ENCODE data around the gene FAN1.
"Not testable (repeated sequence)": the region's sequence is repeated elsewhere in the genome, so short reads cannot be mapped to it uniquely, and the experiment has no call there.

The FAN1 gene

DNA sequence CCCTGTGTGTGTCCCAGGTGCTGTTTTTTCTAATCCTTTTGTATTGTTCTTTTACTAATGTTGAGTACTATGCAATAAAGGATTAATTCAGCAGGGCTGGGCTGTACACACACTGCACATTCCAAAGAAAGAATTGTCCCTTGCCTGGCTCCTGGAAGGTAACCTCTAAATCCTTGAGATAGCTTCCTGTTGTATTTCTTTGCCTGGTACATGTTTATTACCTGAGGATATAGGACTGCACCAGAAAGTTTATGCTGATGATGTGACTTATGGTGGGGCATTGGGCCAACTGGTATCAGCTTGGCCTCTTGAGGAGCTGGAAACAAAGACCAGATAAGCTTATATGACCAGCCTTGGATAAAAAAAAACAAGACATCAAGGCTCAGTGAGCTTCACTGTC, 26.6 kb upstream of the FAN1 start:
- no peaks in the 10 kb centered on the region for H3K4me1 ChIP-seq
- DNase-seq = no peak
- no peaks in the 10 kb centered on the region for H3K36me3 ChIP-seq
- H3K4me3 ChIP-seq (ENCODE audit: low read depth, low read length) = no peak overlapping the region
- TF ChIP-seq, protein P1, sequence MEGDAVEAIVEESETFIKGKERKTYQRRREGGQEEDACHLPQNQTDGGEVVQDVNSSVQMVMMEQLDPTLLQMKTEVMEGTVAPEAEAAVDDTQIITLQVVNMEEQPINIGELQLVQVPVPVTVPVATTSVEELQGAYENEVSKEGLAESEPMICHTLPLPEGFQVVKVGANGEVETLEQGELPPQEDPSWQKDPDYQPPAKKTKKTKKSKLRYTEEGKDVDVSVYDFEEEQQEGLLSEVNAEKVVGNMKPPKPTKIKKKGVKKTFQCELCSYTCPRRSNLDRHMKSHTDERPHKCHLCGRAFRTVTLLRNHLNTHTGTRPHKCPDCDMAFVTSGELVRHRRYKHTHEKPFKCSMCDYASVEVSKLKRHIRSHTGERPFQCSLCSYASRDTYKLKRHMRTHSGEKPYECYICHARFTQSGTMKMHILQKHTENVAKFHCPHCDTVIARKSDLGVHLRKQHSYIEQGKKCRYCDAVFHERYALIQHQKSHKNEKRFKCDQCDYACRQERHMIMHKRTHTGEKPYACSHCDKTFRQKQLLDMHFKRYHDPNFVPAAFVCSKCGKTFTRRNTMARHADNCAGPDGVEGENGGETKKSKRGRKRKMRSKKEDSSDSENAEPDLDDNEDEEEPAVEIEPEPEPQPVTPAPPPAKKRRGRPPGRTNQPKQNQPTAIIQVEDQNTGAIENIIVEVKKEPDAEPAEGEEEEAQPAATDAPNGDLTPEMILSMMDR (IDR thresholded peaks at IDR 0.05; ENCODE audit: low read depth, low read length) = no peak
- H3K9me3 ChIP-seq = no peaks in the 10 kb centered on the region
- H3K27me3 ChIP-seq = no peaks in the 10 kb centered on the region

DNA sequence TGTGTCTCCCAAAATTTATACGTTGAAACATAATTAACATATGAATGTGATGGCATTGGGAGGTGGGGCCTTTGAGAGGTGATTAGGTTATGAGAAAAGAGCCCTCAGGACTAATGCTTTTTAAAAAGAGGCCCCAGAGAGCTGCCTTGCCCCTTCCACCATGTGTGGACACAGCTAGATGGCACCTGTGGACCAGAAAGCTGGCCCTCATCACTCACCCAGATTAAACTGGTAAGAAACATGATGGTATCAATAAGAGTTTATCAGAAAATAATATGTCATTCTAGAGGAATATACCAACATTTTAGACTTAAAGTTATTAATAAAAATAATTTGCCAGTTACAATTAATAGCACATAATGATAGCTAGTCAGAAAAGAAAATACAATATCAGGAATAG, 25.2 kb upstream of the FAN1 start:
- Histone ChIP-seq H3K9me3 (no peaks in the 10 kb centered on the region), H3K36me3 (no peaks in the 10 kb centered on the region), H3K4me3 (ENCODE audit: low read depth, low read length) (no peak overlapping the region), H3K4me1 (no peaks in the 10 kb centered on the region), H3K27me3 (no peaks in the 10 kb centered on the region)
- DNase-seq = no peak
- TF ChIP-seq, protein P1 (IDR thresholded peaks at IDR 0.05; ENCODE audit: low read depth, low read length) = no peak

DNA sequence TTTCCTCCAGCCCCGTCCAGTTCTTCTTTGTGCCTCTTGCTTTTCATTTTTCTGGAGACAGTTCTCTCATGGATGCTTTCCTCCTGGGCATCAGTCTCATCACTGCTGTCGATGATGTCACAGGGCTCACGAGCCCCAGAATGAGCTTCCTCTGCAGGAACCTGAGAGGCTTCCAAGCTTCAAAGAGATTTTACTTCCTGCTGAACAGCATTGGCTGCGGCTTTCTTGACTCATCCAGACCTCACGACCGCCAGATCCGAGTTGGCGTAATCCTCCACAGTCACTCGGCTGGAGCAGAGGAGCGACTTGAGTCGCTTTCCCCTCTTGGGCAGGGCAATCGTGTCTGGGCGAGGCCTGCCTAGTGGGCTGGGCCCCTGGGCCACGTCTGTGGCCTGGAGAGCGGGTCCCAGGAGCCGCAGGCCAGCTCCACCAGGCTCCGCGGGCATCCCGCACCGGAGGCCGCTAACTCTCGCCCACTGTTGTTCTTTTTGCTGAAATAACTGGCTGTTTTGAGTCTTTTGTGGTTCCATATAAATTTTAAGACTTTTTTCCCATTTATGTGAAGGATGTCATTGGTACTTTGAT, 20.8 kb upstream of the FAN1 start:
- DNase-seq = no peak
- H3K4me3 ChIP-seq (ENCODE audit: low read depth, low read length) = no peak overlapping the region
- no peaks in the 10 kb centered on the region for H3K27me3 ChIP-seq
- TF ChIP-seq, protein P1 (IDR thresholded peaks at IDR 0.05; ENCODE audit: low read depth, low read length) = no peak
- H3K36me3 ChIP-seq = no peaks in the 10 kb centered on the region
- H3K9me3 ChIP-seq = no peaks in the 10 kb centered on the region
- H3K4me1 ChIP-seq = no peaks in the 10 kb centered on the region

DNA sequence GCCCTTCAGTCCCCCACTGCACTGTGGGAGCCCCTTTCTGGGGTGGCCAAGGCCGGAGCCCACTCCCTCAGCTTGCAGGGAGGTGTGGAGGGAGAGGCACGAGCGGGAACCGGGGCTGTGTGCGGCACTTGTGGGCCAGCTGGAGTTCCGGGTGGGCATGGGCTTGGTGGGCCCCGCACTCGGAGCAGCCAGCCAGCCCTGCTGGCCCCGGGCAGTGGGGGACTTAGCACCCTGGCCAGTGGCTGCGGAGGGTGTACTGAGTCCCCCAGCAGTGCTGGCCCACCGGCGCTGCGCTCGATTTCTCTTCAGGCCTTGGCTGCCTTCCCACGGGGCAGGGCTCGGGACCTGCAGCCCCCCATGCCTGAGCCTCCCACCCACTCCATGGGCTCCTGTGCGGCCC, 20.0 kb upstream of the FAN1 start:
- H3K4me3 ChIP-seq (ENCODE audit: low read depth, low read length); H3K36me3 ChIP-seq; DNase-seq; H3K27me3 ChIP-seq; H3K4me1 ChIP-seq; H3K9me3 ChIP-seq: not testable (repeated sequence)

DNA sequence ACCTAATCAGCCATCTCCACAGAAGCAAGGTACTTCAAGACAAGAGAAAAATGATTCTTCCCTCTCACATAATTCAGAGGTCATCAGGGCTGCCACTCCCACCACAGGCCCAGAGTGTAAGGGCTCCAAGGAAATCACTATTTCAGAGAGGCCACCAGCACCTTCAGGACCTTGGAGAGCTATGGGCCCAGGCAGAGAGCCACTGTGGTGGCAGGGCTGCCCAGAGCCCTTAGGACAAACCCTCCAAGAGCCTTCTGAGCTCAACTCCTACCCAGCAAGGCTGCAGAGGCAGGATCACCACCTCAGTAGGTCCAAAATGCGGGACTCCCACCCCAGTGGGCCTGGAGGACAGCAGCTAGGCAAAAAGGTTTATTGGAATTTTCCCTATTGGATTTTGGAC, 17.9 kb upstream of the FAN1 start:
- TF ChIP-seq, protein P1 (IDR thresholded peaks at IDR 0.05; ENCODE audit: low read depth, low read length) = no peak

DNA sequence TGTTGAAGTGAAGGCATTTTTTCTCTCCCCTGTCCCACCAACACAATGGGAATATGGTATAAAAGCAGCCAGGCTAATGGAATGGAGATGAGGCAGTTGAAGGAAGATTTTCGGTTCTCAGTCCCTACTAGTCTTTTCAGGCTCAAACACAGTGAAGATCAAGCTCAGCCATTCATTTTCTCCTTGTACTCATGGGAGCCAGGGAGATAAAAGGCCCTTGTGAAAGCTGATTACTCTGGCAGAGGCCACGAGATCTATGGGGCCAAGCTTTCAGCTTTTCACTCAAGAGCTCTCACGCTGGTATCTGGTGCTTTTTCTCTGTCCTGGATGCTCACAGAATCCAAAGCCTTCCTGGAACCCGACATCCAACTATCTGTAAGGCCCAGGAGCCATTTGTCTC, 14.5 kb upstream of the FAN1 start:
- DNase-seq = no peak
- Histone ChIP-seq H3K4me1 (no peaks in the 10 kb centered on the region), H3K36me3 (no peaks in the 10 kb centered on the region)

More for the DNA sequence above, 17.9 kb upstream of the FAN1 start:
- H3K27me3 ChIP-seq = no peaks in the 10 kb centered on the region
- H3K36me3 ChIP-seq = no peaks in the 10 kb centered on the region
- DNase-seq = no peak
- no peak overlapping the region for H3K4me3 ChIP-seq (ENCODE audit: low read depth, low read length)
- H3K9me3 ChIP-seq = no peaks in the 10 kb centered on the region
- no peaks in the 10 kb centered on the region for H3K4me1 ChIP-seq

More for the DNA sequence above, 14.5 kb upstream of the FAN1 start:
- Histone ChIP-seq H3K27me3 (no peaks in the 10 kb centered on the region), H3K4me3 (ENCODE audit: low read depth, low read length) (no peak overlapping the region), H3K9me3 (no peaks in the 10 kb centered on the region)
- TF ChIP-seq, protein P1 (IDR thresholded peaks at IDR 0.05; ENCODE audit: low read depth, low read length) = no peak

All from BE2C (cell line).